Stimulated activated CD4-positive, alpha-beta T cell treated with anti-CD3 and anti-CD28 coated beads, Interleukin-2, amount 100 ng/mL, for 24 hours (primary cell): ENCODE data around the gene ATOH8.

Experiments used
- DNase-seq, 2 donors: peaks; one replicate each; pipeline ENCODE4 v3.0.0-alpha.2; 2020

ATOH8 gene

DNA sequence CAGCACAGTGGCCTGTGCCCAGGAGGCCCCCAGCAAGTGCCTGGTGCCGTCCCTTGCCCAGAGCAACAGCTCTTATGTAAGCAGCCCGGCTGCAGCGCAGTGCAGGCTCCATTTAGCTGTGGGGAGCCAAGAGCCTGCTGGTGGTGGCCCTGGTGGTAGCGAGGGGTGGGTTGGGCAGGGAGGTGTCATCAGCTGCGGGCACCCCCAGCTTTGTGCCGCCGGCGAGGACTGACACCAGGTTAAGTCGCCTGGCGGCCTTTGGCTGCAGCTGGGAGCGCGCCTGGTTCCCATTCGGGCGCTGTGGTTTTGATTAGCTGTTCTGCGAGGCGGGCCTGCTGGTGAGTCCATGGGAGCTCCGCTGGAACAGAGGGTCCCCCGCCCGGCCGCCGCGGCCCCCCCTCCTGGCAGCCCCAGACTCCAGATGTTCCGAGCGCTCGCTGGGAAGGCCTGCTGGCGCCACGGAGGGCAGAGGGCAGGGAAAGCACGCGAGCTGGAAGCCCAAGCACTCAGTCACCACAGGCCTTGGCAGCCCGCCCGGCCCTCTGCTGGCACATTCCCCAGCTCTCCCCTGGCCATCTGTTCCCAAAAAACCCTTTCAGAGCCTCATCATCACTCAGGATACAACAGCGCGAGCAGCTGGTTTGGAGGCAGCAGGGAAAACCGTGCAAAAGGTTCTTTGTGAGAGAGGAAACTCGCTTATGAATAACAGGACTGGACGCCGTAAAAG is 18.4 kb downstream of the ATOH8 start:
- DNase-seq: no peak

DNA sequence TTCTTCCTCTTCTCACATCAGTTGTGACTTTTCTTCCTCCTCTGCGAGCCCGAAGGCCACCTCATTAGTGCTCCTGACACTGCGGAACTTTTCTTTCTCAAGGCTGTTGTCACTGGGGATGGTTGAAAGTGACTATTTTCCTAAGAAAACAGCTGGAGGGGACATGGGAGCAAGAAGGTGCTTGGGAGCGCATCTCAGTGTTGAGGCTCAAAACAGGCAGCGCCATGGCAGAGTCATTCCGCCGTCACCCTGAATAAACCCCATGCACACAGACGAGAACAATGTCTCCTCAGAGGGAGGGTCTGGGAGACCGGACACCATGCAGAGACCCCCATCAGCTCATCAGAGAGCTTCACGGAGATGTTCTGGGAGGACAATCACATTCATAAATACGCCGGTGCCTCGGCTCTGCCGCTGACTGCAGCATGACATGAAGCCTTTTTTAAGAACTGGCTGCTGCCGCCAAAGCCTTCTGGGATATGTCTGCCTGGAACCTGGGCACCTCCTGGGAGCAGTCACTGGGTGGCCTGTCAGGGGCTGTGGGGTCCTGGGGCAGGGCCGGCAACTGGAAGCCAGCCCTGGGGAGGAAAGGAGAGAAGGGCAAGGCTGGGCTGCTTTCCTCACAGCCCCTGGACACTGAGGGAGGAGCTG is 19.2 kb downstream of the ATOH8 start:
- no peak for DNase-seq

DNA sequence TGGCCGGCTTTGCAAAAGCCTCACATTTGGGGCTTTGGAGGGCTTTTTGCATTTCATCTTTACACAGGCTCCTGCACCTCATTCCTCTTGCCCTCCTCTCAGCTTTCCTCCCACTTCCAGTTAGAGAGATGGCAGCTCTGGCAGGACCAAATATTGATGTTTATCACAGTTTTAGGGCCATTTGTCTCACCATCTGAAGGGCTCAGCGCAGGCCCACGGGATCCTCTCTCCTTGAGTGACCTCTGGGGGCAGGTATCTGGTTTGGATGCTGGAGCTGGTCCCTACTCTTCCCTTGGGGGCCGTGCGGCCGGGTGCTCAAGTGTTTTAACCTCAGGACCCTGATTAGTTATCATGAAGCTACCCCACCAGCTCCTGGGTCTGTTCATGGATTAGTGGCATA is 19.9 kb downstream of the ATOH8 start:
- no peak for DNase-seq

DNA sequence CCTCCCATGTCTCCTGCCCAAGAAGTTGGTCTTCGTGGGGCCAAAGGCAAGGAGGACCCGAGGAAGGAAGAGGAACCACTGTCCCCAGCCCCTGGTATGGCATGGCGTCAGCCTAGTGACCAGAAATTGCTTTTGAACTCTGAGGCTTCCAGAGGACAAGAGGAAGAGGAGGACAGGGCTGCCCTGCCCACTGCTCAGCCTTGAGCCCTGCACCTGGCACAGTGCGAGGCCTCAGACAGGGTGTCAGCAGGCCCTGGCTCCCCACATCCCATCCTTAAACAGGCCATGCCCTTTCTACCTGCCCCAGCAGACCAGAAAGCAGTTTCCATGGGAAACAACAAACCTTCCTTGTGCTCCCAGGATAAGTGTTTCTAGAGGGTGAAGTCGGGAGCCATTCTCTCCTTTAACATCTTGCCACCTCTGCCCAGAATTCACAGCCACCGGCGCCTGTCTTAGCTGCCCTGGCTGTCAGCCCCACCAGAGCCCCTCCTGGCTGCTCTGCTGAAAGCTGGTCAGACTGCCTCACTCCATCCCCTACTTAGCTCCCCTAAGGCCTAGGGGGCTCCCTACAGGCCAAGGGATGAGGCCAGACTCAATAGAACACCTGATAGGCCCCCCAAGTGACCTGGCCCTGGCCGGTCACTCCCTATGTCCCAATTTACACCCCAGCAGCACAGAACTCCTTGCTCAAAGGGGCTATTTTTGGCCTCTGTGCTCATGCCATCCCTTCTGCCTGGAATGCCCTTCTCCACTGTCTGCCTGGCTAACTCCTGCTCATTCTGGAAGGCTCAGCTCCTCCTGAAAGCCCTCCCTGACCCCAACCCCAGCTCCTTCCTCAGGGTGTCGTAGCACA is 20.6 kb downstream of the ATOH8 start:
- no peak for DNase-seq

DNA sequence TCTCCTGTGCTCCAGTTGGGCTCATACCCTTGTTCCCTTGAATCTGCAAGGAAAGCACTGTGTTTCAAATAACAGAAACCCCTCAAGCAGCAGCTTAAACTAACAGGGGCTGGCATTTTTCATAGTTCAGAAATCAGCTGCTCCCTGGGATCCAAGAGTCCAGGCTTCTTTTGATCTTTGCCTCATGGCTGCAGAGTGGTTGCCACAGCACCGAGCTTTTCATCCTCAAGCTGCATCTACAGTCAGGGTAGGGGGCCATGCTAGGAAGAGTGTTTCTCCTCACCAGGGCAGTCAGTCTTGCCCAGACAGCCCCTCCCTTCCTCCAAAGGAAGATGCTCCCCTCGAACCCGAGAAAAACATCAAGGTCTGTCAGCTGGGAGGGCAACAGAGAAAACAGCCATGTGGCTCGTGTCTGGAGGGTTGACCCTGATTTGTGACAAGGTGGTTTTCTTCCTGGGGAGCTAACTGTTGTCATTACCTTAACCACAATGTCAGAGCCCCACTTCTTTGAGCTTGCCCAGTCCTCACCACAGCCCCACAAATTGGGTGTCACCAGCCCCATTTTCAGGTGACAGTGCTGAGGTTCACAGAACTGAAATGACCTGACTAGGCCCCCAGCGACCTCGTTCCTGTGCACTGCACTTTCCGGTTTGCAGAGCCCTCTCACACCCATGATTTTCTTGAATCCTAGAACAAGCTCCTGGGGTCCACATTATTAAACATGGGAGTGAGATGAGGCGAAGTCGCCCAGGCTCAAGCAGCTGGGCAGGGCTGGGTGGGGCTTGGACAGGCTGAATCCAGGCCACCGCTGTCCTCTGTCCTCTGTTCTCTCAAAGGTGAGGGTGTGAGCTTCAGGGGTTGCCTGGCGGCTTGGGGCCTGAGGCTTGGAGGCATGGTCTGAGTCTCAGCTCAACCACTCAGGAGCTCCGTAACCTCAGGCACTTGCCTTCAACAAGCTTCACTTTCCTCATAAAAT is 21.9 kb downstream of the ATOH8 start:
- no peak for DNase-seq

DNA sequence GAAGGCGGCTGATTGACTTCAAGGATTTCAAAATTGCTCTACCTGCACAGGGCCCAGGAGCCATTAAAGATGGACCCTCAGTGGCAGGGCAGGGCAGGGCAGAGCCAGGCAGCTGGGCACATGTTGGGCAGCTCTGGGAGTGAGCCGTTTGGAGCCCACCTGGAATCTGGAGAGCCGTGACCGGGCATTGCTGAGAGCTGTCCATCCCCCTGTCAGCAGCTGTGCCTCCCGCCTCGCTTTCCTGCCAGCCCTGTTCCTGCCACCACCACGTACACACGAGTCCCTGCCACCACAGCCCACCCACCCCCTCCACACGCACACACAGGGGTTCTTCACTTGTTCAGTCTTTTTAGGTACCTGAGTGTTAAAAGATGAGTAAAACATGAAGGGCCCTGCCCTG is 22.9 kb downstream of the ATOH8 start:
- DNase-seq: no peak

DNA sequence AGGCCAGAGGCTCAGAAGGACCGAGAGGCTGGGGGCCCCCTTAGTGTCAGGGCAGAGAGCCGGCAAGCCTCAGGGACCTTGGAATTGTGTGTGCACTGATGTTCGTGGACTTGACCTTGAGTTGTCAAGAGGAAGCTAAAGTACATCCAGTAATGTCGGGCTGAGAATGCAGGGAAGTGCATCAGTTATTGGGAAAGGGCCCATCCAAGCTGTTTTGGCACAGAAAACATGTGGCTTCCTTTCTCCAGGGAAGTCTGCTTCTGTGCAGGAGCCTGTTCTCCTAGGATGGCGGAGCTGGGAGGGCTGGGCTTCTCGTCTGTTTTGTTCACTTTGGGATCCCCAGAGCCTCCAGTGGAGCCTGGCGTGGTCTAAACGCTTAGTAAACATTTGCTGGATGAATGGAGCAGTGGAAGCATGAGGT is 23.7 kb downstream of the ATOH8 start:
- no peak for DNase-seq

DNA sequence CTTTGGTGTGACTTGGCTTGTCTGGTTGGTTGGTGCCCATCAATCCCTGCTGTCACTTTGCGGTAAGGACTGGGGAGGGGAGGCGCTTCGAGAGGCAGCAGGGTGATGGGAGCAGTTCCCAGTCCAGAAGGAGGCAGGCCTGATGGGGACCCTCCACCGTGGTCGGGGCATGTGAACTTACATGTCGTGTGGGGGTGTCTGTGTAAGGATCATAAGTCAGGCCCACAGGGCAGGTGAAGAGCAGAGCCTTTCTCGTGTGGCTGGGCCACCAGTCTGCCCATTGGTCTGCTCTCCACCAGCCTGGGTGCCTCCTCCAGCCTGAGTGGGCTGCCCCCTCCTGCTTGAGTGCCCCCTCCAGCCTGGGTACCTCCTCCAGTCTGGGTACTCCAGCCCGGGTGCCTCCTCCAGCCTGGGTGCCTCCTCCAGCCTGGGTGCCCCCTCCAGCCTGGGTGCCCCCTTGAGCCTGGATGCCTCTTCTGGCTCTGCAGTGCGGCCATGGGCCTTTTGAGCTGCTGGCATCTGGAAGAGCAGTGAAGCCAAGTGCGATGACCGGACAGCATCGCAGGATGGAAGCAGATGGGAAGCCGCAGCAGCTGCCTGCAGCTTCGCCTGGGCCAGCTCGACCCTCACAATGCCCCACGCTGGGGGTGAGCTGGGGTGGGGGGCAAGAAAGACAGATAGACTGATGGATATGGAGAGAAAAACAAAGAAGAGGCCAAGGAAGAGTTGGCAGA is 25.0 kb downstream of the ATOH8 start:
- no peak for DNase-seq

DNA sequence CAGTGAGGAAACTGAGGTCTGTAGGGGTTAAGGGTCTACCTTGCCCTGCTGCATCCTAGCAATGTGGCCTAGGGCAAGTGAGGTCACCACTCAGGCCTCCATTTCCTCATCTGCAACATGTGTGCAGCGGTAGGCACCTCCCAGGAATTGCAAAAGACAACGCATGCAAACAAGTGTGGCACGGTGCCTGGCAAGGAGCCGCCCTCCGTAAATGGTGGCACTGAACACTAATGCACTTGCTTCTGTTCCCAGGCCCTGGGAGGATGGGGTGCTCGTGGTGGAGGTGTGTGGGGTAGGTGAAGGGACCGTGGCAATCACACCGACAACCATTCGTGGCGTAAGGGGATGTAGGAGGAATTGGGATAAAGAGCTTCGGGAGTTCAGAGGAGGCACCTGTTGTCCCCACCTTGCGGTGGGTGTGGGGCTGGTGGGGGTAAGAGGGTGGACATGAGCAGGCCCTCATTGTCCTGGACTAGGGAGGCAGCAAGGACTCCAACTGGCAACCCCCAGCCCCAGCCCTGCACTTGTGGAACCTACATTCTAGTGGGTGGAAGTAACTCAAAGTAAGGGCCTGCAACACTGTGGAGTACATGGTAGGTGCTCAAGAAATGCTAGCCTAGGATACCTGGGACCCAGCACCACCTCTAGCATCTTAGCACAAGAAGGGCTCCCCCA is 26.0 kb downstream of the ATOH8 start:
- DNase-seq: no peak

DNA sequence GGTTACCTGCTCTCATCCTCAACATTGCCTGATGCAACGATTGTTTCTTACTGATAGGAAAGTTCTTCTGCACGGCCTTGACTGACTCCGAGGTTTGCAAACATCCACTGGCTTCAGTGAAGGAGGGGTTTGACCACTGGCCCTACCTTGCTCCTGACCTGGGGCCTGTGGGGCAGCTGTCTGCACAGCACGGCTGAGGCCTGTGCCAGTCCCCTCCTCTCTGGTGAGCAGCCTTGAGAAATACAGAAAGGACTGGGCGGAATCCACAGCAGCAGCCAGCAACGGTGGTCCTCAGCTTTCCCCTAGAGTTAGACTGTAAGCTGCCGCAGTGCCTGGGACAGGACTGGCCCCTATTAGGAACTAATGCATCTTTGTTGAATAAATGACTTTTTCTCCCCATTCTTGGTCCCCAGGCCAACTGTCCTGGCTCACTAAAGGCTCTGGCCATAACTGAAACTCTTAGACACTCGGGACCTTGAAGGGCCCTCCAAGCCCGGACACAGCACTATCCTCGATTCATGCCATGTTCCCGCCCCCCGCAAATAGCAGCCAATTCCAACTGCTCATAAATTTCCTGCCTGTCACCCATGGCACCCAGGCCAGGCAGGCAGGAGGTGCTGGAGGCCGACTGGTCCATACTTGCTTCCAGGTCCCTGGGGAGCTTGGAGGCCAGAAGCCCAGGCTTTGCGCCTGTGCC is 26.7 kb downstream of the ATOH8 start:
- DNase-seq: no peak

DNA sequence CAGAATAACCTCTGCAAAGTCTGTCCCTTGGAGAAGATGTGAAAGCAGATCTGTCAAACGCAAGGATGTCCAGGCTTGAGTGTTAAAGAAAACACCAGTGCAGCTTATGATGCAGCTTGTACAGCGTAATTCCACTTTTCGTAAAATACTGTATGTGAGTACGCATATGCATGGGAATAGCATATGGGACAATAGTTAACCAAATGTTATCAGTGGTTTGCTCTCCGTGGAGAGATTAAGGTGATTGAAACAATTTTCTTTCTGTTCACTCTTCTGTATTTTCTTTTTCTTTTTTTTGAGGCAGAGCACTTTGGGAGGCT is 27.2 kb downstream of the ATOH8 start:
- no peak for DNase-seq

DNA sequence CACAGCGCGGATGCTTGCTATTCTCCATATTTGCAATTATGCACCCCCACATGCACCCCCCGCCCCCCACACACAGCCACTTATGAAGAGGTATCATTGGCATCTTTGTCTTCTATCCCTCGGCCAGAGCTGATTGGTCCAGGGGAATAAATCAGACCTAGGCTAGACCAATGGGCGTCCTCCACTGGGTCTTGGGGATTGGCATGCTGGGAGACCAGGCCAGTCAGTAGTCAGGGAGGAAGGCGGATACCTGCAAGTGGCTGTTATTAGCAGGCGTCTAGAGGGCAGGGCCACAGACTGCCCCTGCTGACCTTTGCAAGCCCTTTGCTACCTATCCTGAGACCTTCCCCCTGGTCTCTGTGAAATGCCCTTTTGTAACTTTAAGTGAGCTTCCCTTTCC is 30.0 kb downstream of the ATOH8 start:
- no peak for DNase-seq

DNA sequence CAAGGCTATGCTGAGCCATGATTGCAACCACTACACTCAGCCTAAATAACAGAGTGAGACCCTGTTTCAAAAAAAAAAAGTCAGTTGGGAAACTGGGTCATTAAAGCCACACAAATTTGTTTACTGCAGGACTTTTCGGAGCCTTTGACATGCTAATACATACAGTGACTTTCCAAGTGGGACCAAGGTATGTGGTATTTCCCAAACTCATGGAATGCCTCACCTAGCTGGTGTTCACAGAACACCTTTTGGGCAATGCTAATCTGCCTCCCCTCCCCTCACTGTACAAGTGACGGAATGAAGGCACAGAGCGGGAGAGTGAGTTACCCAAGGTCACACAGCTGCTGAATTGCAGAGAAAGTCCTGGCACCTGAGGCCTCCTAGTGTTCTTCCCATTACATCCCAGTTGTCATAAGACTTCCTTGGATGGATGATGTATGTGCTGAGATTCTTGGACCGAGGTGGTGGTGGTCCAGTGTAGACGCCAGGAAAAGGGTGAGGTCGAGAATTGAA is 30.7 kb downstream of the ATOH8 start:
- no peak for DNase-seq

DNA sequence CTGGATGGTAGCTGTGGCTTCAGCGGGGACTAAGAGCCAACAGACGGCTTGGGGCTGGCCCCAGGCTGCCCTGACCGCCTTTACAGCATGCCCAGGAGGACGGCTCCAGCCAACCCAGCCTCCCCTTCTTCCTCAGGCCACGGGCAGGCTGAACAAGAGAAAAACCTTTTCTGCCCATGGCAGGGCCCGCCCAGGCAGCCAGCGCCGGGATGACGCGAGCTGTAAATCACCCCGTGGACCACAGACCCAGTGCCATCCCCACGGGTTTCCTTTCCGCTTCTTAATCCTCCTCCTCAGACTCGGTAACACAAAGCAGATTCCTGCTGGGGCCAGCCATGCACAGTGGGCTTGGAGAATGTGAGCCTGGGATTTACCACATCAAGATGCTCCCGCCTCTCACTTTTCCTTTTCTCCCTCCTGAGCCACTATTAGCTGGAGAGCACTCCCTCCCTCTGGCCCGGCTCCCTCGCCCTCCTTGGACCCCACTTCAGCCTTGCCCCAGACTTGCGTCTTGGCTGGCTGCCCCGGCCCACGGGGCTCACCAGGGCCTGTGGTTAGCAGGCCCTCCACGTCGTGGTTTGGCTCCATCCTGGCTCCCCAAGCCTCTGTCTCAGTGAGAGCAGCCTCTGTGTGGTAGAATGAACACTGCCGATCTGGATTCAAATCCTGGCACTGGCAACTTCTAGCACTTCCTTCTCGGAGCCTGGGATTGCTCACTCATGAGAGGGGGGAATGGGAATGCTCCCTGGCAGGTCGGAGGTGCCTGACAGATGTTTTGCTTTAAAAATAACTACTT is 31.4 kb downstream of the ATOH8 start:
- no peak for DNase-seq

DNA sequence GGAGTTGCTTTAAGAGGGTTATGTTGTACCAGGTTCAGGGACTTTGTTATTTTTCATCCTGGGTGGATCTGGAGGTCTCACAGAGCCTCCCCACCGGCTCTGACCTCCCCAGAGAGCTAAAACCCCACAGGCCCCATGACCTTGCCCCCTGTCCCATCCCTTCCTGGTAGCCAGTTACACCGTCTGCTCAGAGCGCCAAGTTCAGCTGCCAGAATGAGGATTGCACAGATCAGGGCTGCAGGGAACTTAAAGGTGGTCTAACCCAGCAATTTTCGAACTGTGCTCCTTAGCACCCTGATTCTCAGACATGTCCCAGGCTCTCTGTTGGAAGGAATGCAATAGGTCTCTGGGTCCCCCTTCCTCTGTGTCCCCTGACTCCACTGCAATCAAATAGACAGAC is 32.1 kb downstream of the ATOH8 start:
- DNase-seq: no peak

DNA sequence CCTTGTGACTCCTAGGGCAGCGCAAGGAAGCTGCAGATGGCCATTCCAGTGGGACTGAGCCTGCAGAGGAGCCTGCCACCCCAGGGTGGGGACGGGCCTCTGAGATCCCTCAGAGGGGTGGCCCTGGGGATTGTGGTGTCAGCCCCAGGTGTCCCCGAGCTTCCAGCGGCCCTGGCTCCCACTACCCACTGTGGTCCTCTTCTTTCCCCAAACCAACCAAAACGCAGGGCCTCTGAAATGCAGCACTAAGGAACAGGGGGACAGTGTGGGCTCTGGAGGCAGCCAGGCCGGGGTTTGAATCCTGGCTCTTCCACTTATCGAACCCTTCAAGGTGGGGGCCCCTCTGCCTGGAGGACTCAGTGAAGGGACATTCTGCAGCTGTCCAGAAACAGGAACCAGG is 32.7 kb downstream of the ATOH8 start:
- no peak for DNase-seq

DNA sequence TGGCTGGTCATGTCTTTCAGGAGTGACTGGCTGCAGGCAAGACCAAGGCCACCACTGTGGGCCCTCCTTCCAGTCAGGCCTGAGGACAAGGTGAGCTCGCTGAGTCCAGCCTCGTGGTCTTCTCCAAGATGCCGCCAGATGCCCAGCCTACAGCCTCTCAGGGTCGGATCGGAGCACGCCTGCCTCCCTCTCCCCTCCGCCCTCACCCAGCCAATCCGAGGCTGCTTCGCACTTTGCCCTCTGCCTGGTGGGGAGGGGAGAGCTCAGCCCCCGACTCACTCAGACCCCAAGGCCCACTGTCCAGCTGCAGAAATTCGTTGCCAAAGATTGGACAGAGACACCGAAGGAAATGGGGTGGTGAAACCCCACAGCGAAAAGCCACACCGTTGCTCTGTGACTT is 33.1 kb downstream of the ATOH8 start:
- DNase-seq: no peak

DNA sequence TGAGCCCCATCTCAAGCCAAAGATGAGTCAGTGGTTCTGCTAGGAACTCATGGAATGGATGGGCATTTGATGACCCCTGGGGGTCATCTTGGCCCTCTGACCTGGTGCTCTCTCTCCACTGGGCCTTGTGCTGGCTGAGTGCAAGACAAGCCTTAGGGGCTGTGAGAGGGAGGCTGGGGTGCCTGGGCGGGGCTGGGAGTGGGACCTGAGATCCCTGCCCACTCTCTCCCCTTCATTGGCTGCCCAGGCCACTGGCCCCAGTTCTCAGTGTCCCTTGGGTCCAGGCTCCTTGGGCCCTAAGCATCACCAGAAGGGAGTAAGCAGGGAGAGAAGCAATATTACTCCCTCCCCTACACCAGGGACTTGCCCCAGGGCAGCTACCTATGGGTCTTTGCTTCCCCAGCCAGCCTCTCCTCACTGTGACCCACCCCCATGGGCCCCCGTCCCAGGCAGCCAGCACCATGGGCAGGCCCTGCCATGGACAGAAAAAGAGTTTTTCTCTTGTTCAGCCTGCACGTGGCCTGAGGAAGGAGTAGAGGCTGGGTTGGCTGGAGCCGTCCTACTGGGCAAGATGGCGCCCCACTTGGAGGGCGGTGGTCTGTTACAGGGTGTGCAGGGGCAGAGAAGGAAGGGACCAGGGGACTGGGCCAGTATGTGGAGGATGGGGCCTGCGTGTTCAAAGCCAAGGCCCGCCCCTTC is 33.6 kb downstream of the ATOH8 start:
- DNase-seq: no peak

DNA sequence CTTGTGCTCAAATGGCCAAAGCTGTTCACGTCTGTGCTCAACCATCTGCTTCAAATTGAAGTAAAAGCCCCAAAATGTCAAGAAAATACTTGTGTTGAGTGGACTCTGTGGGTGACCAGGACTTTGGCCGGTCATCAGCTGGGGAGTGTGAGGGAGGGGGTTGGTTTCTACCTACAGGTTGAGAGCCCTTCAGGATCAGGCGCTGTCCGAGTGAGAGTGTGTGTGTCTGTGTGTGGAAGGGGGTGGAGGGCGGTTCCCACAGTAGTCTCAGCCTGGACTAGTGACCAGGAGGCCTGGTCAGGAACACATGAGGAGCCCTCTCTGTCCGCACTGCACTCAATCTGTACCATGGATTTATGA is 34.2 kb downstream of the ATOH8 start:
- DNase-seq: no peak
